ENCODE measurements around the gene PDCD4.

DNA sequence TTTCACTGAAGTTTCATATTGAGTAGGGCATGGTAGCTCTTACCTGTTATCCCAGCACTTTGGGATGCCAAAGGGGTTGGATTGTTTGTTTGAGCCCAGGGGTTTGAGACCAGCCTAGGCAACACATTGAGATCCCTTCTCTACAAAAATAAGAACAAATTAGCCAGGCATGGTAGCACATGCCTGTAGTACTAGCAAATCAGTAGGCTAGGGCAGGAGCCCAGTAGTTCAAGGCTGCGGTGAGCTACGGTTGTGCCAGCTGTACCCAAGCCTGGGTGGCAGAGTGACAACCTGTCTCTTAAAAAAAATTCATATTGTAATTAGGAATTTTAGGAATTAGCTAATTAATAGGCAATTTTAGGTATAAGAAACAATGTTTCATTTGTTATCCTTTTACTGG is 29.3 kb downstream of the PDCD4 start:
- TF ChIP-seq, protein P1, sequence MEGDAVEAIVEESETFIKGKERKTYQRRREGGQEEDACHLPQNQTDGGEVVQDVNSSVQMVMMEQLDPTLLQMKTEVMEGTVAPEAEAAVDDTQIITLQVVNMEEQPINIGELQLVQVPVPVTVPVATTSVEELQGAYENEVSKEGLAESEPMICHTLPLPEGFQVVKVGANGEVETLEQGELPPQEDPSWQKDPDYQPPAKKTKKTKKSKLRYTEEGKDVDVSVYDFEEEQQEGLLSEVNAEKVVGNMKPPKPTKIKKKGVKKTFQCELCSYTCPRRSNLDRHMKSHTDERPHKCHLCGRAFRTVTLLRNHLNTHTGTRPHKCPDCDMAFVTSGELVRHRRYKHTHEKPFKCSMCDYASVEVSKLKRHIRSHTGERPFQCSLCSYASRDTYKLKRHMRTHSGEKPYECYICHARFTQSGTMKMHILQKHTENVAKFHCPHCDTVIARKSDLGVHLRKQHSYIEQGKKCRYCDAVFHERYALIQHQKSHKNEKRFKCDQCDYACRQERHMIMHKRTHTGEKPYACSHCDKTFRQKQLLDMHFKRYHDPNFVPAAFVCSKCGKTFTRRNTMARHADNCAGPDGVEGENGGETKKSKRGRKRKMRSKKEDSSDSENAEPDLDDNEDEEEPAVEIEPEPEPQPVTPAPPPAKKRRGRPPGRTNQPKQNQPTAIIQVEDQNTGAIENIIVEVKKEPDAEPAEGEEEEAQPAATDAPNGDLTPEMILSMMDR (conservative IDR thresholded peaks at IDR 0.05; ENCODE audit: low read depth, low read length), result no peak
- no peak for TF ChIP-seq FOS (IDR thresholded peaks at IDR 0.05; ENCODE audit: low read depth, low read length)
- no peak for TF ChIP-seq NFE2L2 (IDR thresholded peaks at IDR 0.05; ENCODE audit: low read depth, low read length)
- no peak for TF ChIP-seq RAD21 (IDR thresholded peaks at IDR 0.05; ENCODE audit: low read length)
- TF ChIP-seq POLR2A (IDR thresholded peaks at IDR 0.05; ENCODE audit: low read depth, low read length), result no peak
- TF ChIP-seq, protein P2, sequence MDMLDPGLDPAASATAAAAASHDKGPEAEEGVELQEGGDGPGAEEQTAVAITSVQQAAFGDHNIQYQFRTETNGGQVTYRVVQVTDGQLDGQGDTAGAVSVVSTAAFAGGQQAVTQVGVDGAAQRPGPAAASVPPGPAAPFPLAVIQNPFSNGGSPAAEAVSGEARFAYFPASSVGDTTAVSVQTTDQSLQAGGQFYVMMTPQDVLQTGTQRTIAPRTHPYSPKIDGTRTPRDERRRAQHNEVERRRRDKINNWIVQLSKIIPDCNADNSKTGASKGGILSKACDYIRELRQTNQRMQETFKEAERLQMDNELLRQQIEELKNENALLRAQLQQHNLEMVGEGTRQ (IDR thresholded peaks at IDR 0.05; ENCODE audit: low read depth, low read length), result no peak
- TF ChIP-seq RFX5 (IDR thresholded peaks at IDR 0.05; ENCODE audit: low read depth, low read length), result no peak
- TF ChIP-seq BHLHE40 (IDR thresholded peaks at IDR 0.05; ENCODE audit: low read depth, low read length), result no peak
- TF ChIP-seq, protein P3, sequence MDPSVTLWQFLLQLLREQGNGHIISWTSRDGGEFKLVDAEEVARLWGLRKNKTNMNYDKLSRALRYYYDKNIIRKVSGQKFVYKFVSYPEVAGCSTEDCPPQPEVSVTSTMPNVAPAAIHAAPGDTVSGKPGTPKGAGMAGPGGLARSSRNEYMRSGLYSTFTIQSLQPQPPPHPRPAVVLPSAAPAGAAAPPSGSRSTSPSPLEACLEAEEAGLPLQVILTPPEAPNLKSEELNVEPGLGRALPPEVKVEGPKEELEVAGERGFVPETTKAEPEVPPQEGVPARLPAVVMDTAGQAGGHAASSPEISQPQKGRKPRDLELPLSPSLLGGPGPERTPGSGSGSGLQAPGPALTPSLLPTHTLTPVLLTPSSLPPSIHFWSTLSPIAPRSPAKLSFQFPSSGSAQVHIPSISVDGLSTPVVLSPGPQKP (IDR thresholded peaks at IDR 0.05; ENCODE audit: borderline replicate concordance, low read depth, low read length), result no peak
- no peak for TF ChIP-seq MXI1 (IDR thresholded peaks at IDR 0.05; ENCODE audit: borderline replicate concordance, low read depth, low read length)

Measured in IMR-90 (cell line).